ENCODE results near the gene OGDH.

Gene OGDH

GRCh38 chr7:44707558-44708230 lies 101.3 kb downstream of the OGDH start:
- no peak for TF ChIP-seq CTCF (IDR thresholded peaks at IDR 0.05; ENCODE audit: low read depth, low read length, poor library complexity, severe bottlenecking)
- TF ChIP-seq EZH2phosphoT487 (IDR thresholded peaks at IDR 0.05; ENCODE audit: borderline replicate concordance, low read length) = no peak
- H3K4me3 ChIP-seq (ENCODE audit: low read length) = no peak overlapping the region
- no peaks in the 10 kb centered on the region for H3K9me2 ChIP-seq (replicated peaks; ENCODE audit: control insufficient read depth, low read length)
- H4K20me1 ChIP-seq (ENCODE audit: control insufficient read depth, insufficient read depth, low read depth, low read length) = no peaks in the 10 kb centered on the region
- no peaks in the 10 kb centered on the region for H3K27me3 ChIP-seq (ENCODE audit: control insufficient read depth, low read length)
- no peak overlapping the region for H3K4me2 ChIP-seq (ENCODE audit: low read length)
- no peaks in the 10 kb centered on the region for H3K9me3 ChIP-seq (ENCODE audit: control insufficient read depth, insufficient read depth, low read length)
- peaks cover 28% of the 10 kb centered on the region for H3K36me3 ChIP-seq (ENCODE audit: control insufficient read depth, low read length)
- 0 out of 2 replicates have a peak, but pooled peaks cover 6% of the 10 kb centered on the region for H3F3A ChIP-seq (ENCODE audit: control insufficient read depth, insufficient read depth)
- no peaks in the 10 kb centered on the region for H3K79me2 ChIP-seq (ENCODE audit: control insufficient read depth, low read length)
- no peaks in the 10 kb centered on the region for H3K4me1 ChIP-seq (ENCODE audit: control insufficient read depth, low read length)
- no peak overlapping the region for H3K27ac ChIP-seq (ENCODE audit: low read depth, low read length)

- no peaks in the 10 kb centered on the region for H3K4me1 ChIP-seq (ENCODE audit: control insufficient read depth, low read length)
- H3K27me3 ChIP-seq (ENCODE audit: control insufficient read depth, low read length) = no peaks in the 10 kb centered on the region
- H4K20me1 ChIP-seq (ENCODE audit: control insufficient read depth, insufficient read depth, low read depth, low read length) = no peaks in the 10 kb centered on the region
- no peak for TF ChIP-seq EZH2phosphoT487 (IDR thresholded peaks at IDR 0.05; ENCODE audit: borderline replicate concordance, low read length)
- TF ChIP-seq CTCF (IDR thresholded peaks at IDR 0.05; ENCODE audit: low read depth, low read length, poor library complexity, severe bottlenecking) = no peak
- H3K9me3 ChIP-seq (ENCODE audit: control insufficient read depth, insufficient read depth, low read length) = no peaks in the 10 kb centered on the region
- H3K27ac ChIP-seq (ENCODE audit: low read depth, low read length) = no peak overlapping the region
- no peak overlapping the region for H3K4me3 ChIP-seq (ENCODE audit: low read length)
- H3K36me3 ChIP-seq (ENCODE audit: control insufficient read depth, low read length) = peaks cover 28% of the 10 kb centered on the region
- H3K4me2 ChIP-seq (ENCODE audit: low read length) = no peak overlapping the region
- H3K79me2 ChIP-seq (ENCODE audit: control insufficient read depth, low read length) = no peaks in the 10 kb centered on the region
- no peaks in the 10 kb centered on the region for H3K9me2 ChIP-seq (replicated peaks; ENCODE audit: control insufficient read depth, low read length)
- H3F3A ChIP-seq (ENCODE audit: control insufficient read depth, insufficient read depth) = 0 out of 2 replicates have a peak, but pooled peaks cover 6% of the 10 kb centered on the region
Measured at GRCh38 chr7:44709011-44709915, 102.8 kb downstream of the OGDH start.

DNA sequence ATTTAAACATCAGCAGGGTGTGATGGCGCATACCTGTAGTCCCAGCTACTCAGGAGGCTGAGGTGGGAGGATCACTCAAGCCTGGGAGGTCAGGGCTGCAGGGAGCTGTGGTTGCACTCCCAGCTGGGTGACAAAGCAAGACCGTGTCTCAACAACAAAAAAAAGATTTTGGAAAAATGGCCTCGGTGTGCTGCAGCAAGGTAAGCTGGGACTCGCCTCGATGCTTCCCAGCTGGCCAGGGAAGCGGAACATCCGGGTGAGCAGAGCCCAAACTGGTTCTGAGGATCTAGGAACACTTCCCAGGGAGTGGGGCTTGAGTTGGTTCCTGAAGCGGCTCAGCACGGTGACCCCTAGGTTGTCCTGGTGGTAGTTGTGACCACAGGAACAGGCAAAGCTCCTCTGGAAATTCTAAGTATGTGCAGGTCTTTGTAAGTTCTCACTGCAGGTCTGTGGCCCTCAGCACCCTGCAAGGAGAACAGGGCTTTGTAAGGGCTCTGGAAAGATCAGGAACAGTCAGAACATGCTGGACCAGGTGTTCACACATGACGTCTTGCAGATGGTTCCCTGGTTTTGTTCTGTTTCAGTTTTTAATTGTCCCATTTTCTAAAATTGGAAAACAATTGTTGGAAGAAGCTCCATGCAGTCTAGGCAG lies 103.6 kb downstream of the OGDH start:
- Histone ChIP-seq H3K4me1 (ENCODE audit: control insufficient read depth, low read length) (no peaks in the 10 kb centered on the region), H3K27ac (ENCODE audit: low read depth, low read length) (no peak overlapping the region), H3K27me3 (ENCODE audit: control insufficient read depth, low read length) (no peaks in the 10 kb centered on the region), H4K20me1 (ENCODE audit: control insufficient read depth, insufficient read depth, low read depth, low read length) (no peaks in the 10 kb centered on the region), H3F3A (ENCODE audit: control insufficient read depth, insufficient read depth) (0 out of 2 replicates have a peak, but pooled peaks cover 4% of the 10 kb centered on the region), H3K9me2 (replicated peaks; ENCODE audit: control insufficient read depth, low read length) (no peaks in the 10 kb centered on the region), H3K36me3 (ENCODE audit: control insufficient read depth, low read length) (peaks cover 28% of the 10 kb centered on the region), H3K4me3 (ENCODE audit: low read length) (no peak overlapping the region), H3K79me2 (ENCODE audit: control insufficient read depth, low read length) (no peaks in the 10 kb centered on the region), H3K4me2 (ENCODE audit: low read length) (no peak overlapping the region), H3K9me3 (ENCODE audit: control insufficient read depth, insufficient read depth, low read length) (no peaks in the 10 kb centered on the region)
- TF ChIP-seq EZH2phosphoT487 (IDR thresholded peaks at IDR 0.05; ENCODE audit: borderline replicate concordance, low read length) (no peak), CTCF (IDR thresholded peaks at IDR 0.05; ENCODE audit: low read depth, low read length, poor library complexity, severe bottlenecking) (no peak)

Data from DOHH2 (cell line).